AG09319 (cell line): ENCODE measurements around the gene CMTM5.
A peak's percentile ranks its signal among the peaks of the same experiment; 100 is the strongest.

Experiments used
- DNase-seq: peaks from one replicate; pipeline ENCODE4 v3.0.0-alpha.2; 2010; ENCODE audit warnings: low read depth; ENCODE audit errors: extremely low read depth
- CTCF ChIP-seq: IDR thresholded peaks from 2 replicates; pipeline ENCODE4 v1.5.1; 2011; ENCODE audit warnings: low read depth, mild to moderate bottlenecking, inconsistent platforms, low read length, moderate library complexity

The CMTM5 gene

GRCh38 chr14:23346693-23347405 is 30.0 kb upstream of the CMTM5 start:
- no peak for DNase-seq
- no peak for TF ChIP-seq CTCF

GRCh38 chr14:23347406-23348296 is 29.2 kb upstream of the CMTM5 start:
- no peak for TF ChIP-seq CTCF
- DNase-seq: no peak

- no peak for DNase-seq
- TF ChIP-seq CTCF: no peak
Measured at GRCh38 chr14:23348297-23348655, 28.6 kb upstream of the CMTM5 start.

- no peak for TF ChIP-seq CTCF
- no peak for DNase-seq
Measured at GRCh38 chr14:23349156-23349845, 27.5 kb upstream of the CMTM5 start.

- DNase-seq: no peak
- TF ChIP-seq CTCF: no peak
Measured at GRCh38 chr14:23351681-23352505, 25.0 kb upstream of the CMTM5 start.

GRCh38 chr14:23352506-23353432 is 24.1 kb upstream of the CMTM5 start, which contains the start of gene SLC22A17:
SLC22A17 (minus strand) TSS chr14:23352887.
- peak; percentile 13; the same call in 1 of the 2 replicates for TF ChIP-seq CTCF
- DNase-seq: peak; percentile 58
